AML-193 (cell line): Measurements from ENCODE around the gene SUN5.
A peak's percentile ranks its signal among the peaks of the same experiment; 100 is the strongest.
"Not testable (repeated sequence)": the region's sequence is repeated elsewhere in the genome, so short reads cannot be mapped to it uniquely, and the experiment has no call there.

Experiments used
- DNase-seq, 2 experiments: peaks; one replicate each; lab custom pipeline; 2025; lab: John Stamatoyannopoulos, UW

The SUN5 gene

DNA sequence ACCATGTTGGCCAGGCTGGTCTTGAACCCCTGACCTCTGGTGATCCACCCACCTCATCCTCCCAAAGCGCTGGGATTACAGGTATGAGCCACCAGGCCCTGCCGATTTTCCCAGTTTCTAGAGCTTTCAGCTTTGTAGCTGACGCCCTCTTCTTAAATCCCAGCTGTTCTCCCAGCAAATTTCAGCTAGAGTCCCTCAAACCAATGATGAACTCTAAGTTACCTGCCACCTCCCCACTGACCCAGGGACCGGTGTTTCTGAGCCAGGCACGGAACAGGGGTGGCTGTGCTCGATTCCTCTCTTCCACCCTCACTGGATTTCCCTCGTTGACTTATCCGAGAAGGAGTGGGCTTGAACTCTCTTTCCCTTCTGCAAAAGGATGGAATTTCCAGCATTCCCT, 39.1 kb downstream of the SUN5 start:
- DNase-seq = no peak

DNA sequence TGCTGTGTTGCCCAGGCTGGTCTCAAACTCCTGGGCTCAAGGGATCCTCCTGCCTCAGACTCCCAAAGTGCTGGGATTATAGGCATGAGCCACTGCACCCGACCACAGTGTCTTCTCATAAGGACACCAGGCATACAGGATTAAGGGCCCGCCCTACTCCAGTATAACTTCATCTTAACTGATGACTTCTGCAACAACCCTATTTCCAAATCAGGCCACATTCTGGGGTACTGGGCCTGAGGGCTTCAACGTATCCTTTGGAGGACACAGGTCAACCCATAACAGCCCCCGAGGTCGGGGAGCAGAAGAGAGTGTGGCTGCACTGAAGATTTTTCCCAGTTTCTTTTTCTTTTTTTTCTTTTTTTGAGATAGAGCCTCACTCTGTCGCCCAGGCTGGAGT, 39.7 kb downstream of the SUN5 start:
- DNase-seq = no peak

DNA sequence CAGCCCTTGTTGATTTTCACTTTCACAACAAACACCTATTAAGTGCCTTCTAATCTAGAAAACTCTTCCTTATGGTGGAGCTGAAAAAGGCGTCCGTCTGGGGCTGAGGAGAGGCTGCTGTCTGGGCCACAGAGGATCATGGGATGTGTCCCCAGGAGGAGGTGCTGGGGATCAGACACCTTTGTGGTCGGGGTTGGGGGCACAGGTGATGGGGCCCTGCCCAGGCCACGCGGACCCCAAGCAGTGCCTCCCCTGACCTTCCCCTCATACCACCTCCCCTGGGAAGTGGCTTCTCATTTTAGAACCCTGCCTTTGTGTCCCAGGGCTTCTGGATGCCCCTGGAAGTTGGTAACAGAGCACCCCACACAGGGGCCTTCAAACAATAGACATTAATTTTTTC, 41.1 kb downstream of the SUN5 start:
- DNase-seq = no peak

DNA sequence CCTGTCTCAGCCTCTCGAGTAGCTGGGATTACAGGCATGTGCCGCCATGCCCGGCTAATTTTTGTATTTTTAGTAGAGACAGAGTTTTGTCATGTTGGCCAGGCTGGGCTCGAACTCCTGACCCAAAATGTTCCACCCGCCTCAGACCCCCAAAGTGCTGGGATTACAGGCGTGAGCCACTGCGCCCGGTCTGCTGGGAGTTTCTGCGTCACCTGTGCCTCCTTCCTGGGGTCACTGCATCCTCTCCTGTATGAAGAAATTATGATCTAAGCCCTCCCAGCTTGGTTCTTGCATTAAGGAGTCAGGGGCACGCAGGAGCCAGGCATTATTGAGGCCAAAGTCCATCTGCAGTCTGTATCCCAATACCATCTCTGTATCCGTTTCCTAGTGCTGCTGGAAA, 41.6 kb downstream of the SUN5 start:
- DNase-seq = not testable (repeated sequence)

DNA sequence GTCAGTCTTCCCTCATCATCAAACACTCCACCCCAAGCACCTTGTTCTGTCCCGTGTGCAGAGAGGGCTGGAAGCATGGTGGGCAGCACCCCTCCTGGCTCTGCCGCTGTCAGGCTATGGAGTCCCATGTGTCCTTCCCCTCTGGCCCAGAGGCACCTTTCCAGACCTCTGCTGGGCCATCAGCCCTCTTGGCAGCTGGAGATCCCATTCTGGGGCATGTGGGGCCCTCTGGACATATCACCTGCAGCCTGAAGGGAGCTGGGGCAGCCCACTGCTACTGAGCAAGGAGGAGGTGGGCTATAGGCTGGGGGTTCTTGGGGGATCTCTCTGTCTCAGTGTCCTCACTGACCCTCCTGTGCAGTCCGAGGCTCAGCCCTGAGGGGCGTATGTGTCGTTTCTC, 42.2 kb downstream of the SUN5 start:
- DNase-seq = no peak

DNA sequence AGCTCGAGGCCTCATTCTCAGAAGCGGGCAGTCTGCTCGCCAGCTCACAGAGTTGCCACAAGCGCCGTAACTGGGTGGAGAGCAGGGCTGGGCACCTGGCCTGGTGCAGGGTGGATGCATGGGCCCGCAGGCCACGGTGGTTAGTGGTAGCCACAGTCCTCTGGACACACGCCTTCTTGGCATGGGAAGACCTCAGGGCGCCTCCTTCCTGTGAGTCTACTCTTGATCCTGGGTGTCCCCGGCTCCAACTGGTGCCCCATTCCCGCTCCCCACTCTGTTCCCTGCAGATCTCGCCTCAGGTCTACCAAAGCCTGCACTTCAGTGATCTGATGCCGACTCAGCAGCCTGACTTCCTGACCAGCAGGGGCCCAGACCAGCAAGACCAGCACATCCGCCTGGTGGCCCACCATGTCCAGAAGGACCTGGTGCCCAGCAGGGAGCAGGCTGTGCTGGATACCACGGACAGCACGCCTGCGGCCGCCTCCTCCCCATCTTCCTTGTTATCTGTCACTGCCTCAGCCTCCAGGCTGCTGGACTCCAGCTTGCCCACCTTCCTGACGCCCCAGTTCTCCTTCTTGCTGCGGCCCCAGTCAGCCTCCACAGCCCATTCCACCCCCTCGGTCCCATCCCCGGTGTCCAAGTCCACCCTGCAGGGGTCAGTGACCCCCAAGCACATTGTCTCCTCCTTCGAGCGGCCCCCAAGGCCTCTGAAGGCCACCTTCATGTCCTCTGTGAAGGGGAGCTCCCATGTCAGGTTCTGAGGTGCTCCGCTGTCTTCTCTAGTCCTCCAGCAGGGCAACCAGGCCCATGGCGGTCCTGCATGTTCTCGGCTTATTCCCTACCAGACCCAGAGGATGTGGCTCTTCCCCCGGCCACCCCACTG, 43.1 kb downstream of the SUN5 start:
- no peak for DNase-seq

DNA sequence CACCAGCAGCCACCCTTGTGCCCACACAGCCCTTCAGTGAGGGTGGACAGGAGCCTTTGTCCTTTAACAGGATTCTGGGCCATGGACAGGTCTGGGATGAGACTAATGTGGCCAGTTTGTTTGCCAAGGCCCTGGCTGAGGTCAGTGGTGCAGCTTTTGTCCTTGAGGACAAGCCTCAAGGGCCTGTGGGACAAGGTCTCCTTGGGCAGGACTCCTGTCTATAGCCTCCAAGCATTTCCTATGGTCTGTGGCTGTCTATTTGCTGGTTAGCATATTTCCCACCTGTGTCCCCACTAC, 44.1 kb downstream of the SUN5 start:
- no peak for DNase-seq

DNA sequence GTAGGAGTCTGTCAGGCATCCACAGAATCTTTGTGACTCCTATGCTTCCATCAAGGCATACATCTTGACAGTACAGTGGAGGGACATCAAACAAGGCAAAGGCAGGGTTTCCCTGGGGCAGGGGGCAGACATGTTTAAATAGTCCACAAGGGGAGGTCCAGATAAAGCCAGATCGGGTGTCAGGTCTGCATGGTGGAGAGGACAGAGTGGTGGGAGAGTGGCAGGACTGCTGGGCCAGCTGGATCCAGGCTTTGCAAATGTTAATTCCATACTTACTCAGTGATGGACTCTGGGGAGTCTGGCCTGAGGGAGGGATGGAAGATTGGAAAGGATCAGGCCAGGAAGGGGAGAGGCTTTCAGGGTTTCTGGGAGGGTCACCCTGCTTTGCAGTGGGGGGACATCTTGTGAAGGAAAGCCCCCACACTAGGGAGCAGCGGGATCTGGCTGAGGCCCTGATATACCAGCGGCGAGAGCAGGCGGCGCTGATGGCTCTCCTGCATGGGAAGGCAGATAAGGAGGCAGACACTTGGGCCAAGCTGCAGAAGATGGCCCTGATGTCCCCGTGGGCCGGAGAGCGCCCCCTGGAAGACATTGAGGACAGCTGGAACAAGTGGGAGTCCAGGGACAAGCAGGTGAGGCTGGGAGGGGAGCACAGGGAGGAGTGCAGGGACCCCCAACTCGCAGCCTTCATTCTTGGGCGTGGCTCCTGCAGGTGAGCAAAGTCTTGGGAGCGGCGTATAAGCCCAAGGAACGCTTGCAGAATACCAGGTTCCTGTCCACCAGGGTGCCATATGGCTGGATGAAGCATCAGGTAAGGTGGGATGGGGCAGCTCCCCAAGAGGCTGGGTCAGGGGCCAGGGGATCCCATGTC, 44.6 kb downstream of the SUN5 start:
- no peak for DNase-seq

DNA sequence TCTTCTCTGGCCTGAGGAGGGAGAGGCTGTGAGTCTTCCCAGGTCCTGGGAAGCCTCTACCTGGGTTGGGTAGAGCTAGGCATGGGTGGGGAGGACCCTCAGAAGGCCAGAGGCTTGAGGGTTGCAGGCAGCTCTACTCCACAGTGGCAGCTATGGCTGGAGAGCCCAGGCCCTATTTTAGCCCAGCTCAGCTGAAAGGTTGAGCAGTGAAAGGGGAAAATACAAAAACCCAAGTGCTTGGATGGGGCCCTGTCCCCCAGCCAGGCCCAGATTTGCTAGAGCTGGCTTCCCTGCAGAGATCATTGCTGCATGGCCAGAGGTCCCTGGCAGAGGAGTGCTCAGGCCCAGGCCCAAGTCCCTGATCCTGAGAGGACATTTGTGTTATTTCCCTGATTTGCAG, 45.7 kb downstream of the SUN5 start:
- DNase-seq = no peak

DNA sequence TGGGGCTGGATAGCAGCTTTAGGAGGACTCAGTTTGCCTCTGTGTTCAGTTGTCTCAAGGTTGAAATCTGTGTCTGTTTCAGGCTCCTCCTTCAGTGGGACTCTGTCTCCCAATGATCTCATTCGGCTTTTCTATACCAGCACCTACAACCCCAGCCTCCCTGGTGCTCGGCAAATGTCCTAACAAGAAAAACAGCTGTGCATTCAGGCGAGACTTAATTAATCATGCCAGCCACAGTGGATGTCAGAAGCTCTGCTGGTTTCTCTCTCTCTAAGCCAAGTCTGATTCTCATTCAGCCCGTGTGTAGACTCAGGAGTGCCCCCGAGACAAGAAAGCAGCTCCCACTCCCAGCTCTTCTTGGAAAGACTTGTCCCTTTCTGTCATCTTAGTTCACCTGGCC, 46.8 kb downstream of the SUN5 start:
- DNase-seq = no peak

DNA sequence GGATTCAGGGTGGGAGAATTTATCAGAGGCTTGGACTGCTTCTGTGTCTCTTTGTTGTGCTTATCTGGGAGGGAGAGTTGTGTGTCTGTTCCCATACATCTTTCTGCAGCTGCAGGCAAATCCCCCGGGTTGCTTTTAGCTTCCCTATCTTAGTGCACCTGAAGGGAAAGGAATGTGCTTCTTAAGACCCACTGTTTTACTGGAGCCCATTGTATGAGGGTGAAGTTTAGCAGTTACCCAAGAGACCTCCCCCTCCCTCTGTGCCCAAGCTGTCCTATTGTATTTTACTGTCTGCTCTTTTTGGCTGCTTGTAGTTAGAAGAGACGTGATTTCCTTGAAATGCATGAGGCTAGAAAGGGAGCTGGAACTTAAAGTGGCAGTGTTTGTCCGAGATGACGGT, 53.7 kb downstream of the SUN5 start:
- not testable (repeated sequence) for DNase-seq

DNA sequence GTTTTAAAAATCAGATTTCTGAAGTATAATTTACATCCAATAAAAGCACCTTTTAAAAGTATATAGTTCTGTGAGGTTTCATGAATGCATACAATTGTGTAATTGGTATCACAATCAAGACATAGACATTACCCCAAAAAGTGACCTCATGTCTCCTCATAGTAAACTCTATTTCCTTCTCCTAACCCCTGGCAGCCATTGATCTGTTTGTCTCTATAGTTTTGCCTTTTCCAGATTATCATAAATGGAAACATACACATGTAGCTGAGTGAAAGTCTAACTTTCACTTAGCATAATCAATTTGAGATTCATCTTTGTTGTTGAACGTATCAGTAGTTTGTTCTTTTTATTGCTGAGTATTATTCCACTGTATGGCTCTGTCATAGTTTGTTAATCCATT, 57.6 kb downstream of the SUN5 start:
- no peak for DNase-seq

DNA sequence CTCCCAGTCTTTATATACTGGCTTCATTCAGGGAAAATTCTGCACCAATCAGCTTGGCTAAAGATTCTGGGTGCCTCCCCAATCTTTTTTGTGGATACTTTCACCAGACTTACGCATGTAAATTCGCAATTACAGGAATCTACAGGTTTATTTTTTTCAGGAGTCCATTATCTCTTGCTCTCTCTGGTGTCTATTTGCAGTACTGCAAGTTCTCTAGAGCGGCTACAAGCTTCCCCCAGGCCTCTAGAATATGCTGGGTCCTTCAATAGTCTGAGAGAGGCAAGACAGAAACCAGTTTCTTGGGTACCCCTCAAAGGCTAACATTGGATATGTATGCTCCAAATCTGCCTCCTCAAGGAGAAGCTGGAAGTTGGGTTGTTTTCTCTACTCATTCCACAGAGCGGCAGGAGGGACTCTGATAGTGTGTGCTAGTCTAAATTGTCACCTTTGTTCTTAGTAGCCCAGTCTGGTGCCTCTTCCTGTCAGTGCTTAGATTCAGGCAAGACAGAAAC, 58.5 kb downstream of the SUN5 start:
- DNase-seq = peak; percentile 28 to 42

DNA sequence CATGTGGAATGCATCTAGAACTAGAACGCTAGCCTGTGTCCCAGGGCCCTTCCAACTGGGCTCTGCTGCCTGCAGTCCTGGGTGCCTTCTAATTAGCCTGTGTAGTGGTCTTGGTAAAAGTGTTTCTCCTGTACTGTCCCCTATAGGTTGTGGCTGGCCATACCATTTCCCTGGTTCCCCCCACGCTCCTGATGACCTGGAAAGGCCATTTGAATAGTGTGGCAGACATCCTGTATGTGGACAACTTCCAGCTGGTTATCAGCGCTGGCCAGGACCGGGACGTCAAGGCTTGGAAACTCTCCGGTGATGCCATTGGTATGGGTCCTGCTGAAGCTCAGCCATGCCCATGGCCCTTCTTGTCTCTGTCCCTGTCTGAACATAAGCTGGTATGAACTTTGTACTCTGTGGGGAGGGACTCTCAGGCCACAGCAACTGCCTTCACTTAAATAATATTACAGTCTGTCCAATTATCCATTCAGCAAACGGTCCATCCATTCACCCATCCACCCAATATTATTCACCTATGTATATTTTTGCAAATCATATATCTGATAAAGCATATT, 60.7 kb downstream of the SUN5 start:
- DNase-seq = no peak

DNA sequence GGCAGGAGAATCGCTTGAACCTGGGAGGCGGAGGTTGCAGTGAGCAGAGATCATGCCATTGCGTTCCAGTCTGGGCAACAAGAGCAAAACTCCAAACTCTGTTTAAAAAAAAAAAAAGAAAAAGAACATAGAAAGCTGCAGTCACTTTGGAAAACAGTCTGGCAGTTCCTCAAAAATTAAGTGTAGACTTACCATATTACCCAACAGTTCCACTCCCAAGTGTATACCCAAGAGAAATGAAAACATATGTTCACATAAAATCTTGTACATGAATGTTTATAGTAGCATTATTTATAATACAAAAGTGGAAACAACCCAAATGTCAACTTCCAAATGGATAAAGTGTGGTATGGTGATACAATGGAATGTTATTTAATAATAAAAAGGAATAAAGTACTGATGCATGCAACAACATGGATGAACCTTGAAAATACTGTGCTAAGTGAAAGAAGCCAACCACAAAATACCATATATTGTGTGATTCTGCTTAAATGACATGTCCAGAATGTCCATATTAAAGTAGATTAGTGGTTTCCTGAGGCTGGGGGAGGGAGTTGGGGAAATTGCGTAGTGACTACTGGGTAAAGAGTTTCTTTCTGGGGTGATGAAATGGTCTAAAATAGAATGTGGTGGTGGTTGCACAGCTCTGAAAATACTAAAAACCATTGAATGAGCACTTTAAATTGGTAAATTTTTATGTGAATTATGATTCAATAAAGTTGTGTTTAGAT, 62.9 kb downstream of the SUN5 start:
- peak; percentile 55 to 61 for DNase-seq

DNA sequence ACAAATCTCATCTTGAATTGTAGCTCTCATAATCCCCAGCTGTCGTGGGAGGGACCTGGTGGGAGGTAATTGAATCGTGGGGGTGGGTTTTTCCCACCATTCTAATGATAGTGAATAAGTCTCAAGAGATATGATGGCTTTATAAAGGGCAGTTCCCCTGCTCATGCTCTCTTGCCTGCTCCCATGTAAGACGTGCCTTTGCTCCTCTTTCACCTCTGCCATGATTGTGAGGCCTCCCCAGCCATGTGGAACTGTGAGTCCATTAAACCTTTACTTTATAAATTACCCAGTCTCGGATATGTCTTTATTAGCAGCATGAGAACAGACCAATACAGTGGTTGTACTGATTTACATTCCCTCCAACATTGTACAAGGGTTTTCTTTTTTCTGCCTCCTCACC, 69.7 kb downstream of the SUN5 start:
- DNase-seq = no peak
